Adrenal gland (tissue), 5 donors: ENCODE results near the gene RGL1.

Experiments used
- CTCF ChIP-seq, 6 experiments: fragments of 450-650 bp in 4 of 6; fragments of 200-600 bp in 2 of 6; sonication (generic) in 1 of 6; IDR thresholded peaks; 1 replicate in 5 of 6; 2 replicates in 1 of 6; pipeline versions ENCODE4 v1.5.1 to v1.8.0; 2016 to 2021; ENCODE audit warnings: antibody characterized with exemption in 6 of 6, mild to moderate bottlenecking in 2 of 6, moderate library complexity in 1 of 6
- POLR2A ChIP-seq, 2 donors: fragments of 450-650 bp; IDR thresholded peaks; one replicate each; pipeline ENCODE4 v1.6.1; 2017; ENCODE audit warnings: antibody characterized with exemption in 2 of 2, mild to moderate bottlenecking in 2 of 2, moderate library complexity in 1 of 2
- donor health status: DM: no; HTN: no; CAD: no.

DNA sequence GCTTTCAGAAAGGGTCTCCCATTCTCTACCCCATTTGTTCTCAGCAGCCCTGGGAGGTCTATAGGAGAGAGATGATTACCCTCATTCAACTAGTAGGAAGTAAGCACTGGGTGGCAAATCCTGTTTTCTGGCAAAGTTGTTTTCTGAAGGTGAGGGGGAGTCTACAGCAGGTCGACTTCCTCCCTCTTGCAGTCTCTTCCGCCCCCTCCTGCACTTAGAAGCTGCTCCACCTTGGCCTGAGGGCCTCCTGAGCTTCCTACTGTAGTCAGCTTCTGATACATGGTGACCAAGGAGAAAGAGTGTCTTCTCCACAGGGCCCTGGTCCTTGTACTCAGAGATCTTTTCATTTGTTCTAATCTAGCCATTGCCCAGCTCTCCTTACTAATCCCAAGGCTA is 93.1 kb downstream of the RGL1 start:
- TF ChIP-seq CTCF (IDR thresholded peaks at IDR 0.05) (no peak), POLR2A (IDR thresholded peaks at IDR 0.05) (no peak)
